ENCODE measurements around the gene ENC1. TPM values are rescaled to one million over a fixed set of nuclear protein-coding genes. Genes with fewer than 3 reads are reported as not detected.

The ENC1 gene
- total RNA-seq, 6 donors from 2014 or later: 9.5 to 34.1 (median 18.0) TPM

GRCh38 chr5:74664551-74664950 lies 24.0 kb upstream of the ENC1 start:
- no peaks in the 10 kb centered on the region for H3K4me1 ChIP-seq
- H3K9me3 ChIP-seq: no peaks in the 10 kb centered on the region
- 58 to 68% methylated on average over 5 of the region's 5 CpGs for WGBS, 2 donors
- DNase-seq: no peak
- no peaks in the 10 kb centered on the region for H3K27me3 ChIP-seq
- no peak overlapping the region for H3K27ac ChIP-seq
- H3K36me3 ChIP-seq: no peaks in the 10 kb centered on the region
- TF ChIP-seq POLR2AphosphoS5 (IDR thresholded peaks at IDR 0.05) (no peak), POLR2A (IDR thresholded peaks at IDR 0.05) (no peak), EP300 (IDR thresholded peaks at IDR 0.05) (no peak), CTCF (IDR thresholded peaks at IDR 0.05) (no peak)
- H3K4me3 ChIP-seq: no peak overlapping the region
- no peak for ATAC-seq (ENCODE audit: low FRiP score in 2 of 2)

- H3K4me3 ChIP-seq: no peak overlapping the region
- WGBS, 2 donors: 80 to 94% methylated on average over 5 of the region's 5 CpGs
- DNase-seq: no peak
Observed at GRCh38 chr5:74660873-74661272, 20.3 kb upstream of the ENC1 start.

GRCh38 chr5:74660140-74660539 lies 19.6 kb upstream of the ENC1 start:
- Histone ChIP-seq H3K4me1 (no peaks in the 10 kb centered on the region), H3K27me3 (no peaks in the 10 kb centered on the region), H3K4me3 (no peak overlapping the region), H3K9me3 (no peaks in the 10 kb centered on the region), H3K36me3 (no peaks in the 10 kb centered on the region), H3K27ac (no peak overlapping the region)
- ATAC-seq (ENCODE audit: low FRiP score in 2 of 2): no peak
- no peak for DNase-seq
- no peak for TF ChIP-seq CTCF (IDR thresholded peaks at IDR 0.05)
- no peak for TF ChIP-seq EP300 (IDR thresholded peaks at IDR 0.05)
- TF ChIP-seq POLR2A (IDR thresholded peaks at IDR 0.05): no peak
- no peak for TF ChIP-seq POLR2AphosphoS5 (IDR thresholded peaks at IDR 0.05)
- WGBS, 2 donors: 68% methylated on average over 1 of the region's 1 CpG

More at GRCh38 chr5:74660873-74661272, 20.3 kb upstream of the ENC1 start:
- TF ChIP-seq POLR2A (IDR thresholded peaks at IDR 0.05): no peak
- TF ChIP-seq CTCF (IDR thresholded peaks at IDR 0.05): no peak
- TF ChIP-seq EP300 (IDR thresholded peaks at IDR 0.05): no peak
- no peaks in the 10 kb centered on the region for H3K36me3 ChIP-seq
- ATAC-seq (ENCODE audit: low FRiP score in 2 of 2): peak in 1 of 2 donors; percentile 30
- H3K27ac ChIP-seq: no peak overlapping the region
- H3K9me3 ChIP-seq: no peaks in the 10 kb centered on the region
- no peaks in the 10 kb centered on the region for H3K27me3 ChIP-seq
- H3K4me1 ChIP-seq: no peaks in the 10 kb centered on the region

- H3K4me3 ChIP-seq: no peak overlapping the region
- H3K4me1 ChIP-seq: no peaks in the 10 kb centered on the region
- ATAC-seq (ENCODE audit: low FRiP score in 2 of 2): no peak
- no peak overlapping the region for H3K27ac ChIP-seq
- no peaks in the 10 kb centered on the region for H3K9me3 ChIP-seq
- no peaks in the 10 kb centered on the region for H3K27me3 ChIP-seq
- DNase-seq: no peak
- no peak for TF ChIP-seq EP300 (IDR thresholded peaks at IDR 0.05)
- TF ChIP-seq POLR2AphosphoS5 (IDR thresholded peaks at IDR 0.05): no peak
- no peak for TF ChIP-seq POLR2A (IDR thresholded peaks at IDR 0.05)
- no peak for TF ChIP-seq CTCF (IDR thresholded peaks at IDR 0.05)
- H3K36me3 ChIP-seq: no peaks in the 10 kb centered on the region
- WGBS, 2 donors: 88 to 93% methylated on average over 3 of the region's 3 CpGs
Observed at GRCh38 chr5:74659172-74659571, 18.6 kb upstream of the ENC1 start.

GRCh38 chr5:74657165-74657564 lies 16.6 kb upstream of the ENC1 start:
- Histone ChIP-seq H3K36me3 (no peaks in the 10 kb centered on the region), H3K27ac (no peak overlapping the region), H3K27me3 (no peaks in the 10 kb centered on the region), H3K4me3 (no peak overlapping the region), H3K4me1 (no peaks in the 10 kb centered on the region), H3K9me3 (no peaks in the 10 kb centered on the region)
- TF ChIP-seq EP300 (IDR thresholded peaks at IDR 0.05) (no peak), POLR2AphosphoS5 (IDR thresholded peaks at IDR 0.05) (no peak)
- no peak for DNase-seq
- no peak for ATAC-seq (ENCODE audit: low FRiP score in 2 of 2)
- WGBS, 2 donors: 64 to 81% methylated on average over 2 of the region's 2 CpGs
